GM18499 (cell line): ENCODE measurements around the gene SHE.

Experiments used
- ATAC-seq: cut with Tn5 transposase; IDR thresholded peaks from one replicate; pipeline ENCODE4 v1.9.1; 2021; ENCODE audit warnings: moderate number of reproducible peaks; ENCODE audit not compliant: insufficient read depth, unreplicated experiment

The SHE gene

GRCh38 chr1:154481053-154481452 lies 21.2 kb downstream of the SHE start:
- no peak for ATAC-seq

GRCh38 chr1:154479764-154480421 lies 22.3 kb downstream of the SHE start:
- ATAC-seq: no peak

GRCh38 chr1:154478639-154479038 lies 23.6 kb downstream of the SHE start:
- no peak for ATAC-seq

- ATAC-seq: no peak
Observed at GRCh38 chr1:154478013-154478412, 24.2 kb downstream of the SHE start.

GRCh38 chr1:154476791-154477190 lies 25.4 kb downstream of the SHE start:
- no peak for ATAC-seq

GRCh38 chr1:154474802-154475201 lies 27.4 kb downstream of the SHE start:
- no peak for ATAC-seq

- ATAC-seq: no peak
Observed at GRCh38 chr1:154471304-154471703, 30.9 kb downstream of the SHE start.

GRCh38 chr1:154469844-154470560 lies 32.2 kb downstream of the SHE start:
- ATAC-seq: no peak

- ATAC-seq: no peak
Observed at GRCh38 chr1:154468535-154469250, 33.5 kb downstream of the SHE start.

- no peak for ATAC-seq
Observed at GRCh38 chr1:154467434-154468102, 34.6 kb downstream of the SHE start.

- ATAC-seq: no peak
Observed at GRCh38 chr1:154466921-154467417, 35.2 kb downstream of the SHE start.

GRCh38 chr1:154466206-154466605 lies 36.0 kb downstream of the SHE start:
- ATAC-seq: no peak

GRCh38 chr1:154465621-154466195 lies 36.5 kb downstream of the SHE start:
- ATAC-seq: no peak

GRCh38 chr1:154463512-154463990 lies 38.7 kb downstream of the SHE start:
- no peak for ATAC-seq

- no peak for ATAC-seq
Observed at GRCh38 chr1:154460695-154461260, 41.4 kb downstream of the SHE start.

GRCh38 chr1:154459080-154459479 lies 43.1 kb downstream of the SHE start:
- ATAC-seq: no peak

GRCh38 chr1:154456631-154457030 lies 45.6 kb downstream of the SHE start:
- ATAC-seq: no peak

- no peak for ATAC-seq
Observed at GRCh38 chr1:154454386-154455120, 47.7 kb downstream of the SHE start.
